Astrocyte of the cerebellum (primary cell): Measurements from ENCODE around the gene TRPV2.
A peak's percentile ranks its signal among the peaks of the same experiment; 100 is the strongest.

Source experiments
- DNase-seq: peaks from one replicate; pipeline ENCODE4 v3.0.0-alpha.2; 2011; ENCODE audit warnings: low read depth
- H3K4me3 ChIP-seq: 2 replicates; pipeline ENCODE4 v1.5.1; 2011; ENCODE audit warnings: mild to moderate bottlenecking, low read depth, low read length, moderate library complexity
- in situ Hi-C: cut with HindIII; loops from 2 replicates; pipeline ENCODE4 v1.10.0; 2017; ENCODE audit warnings: low sequenced_read_pairs
- TF ChIP-seq, protein P1 (sequence below): IDR thresholded peaks from 2 replicates; pipeline ENCODE4 v1.5.1; 2012; ENCODE audit warnings: low read length, low read depth, moderate library complexity, mild to moderate bottlenecking; ENCODE audit errors: missing control alignments

TRPV2 gene

GRCh38 chr17:16442594-16443510 lies 27.5 kb downstream of the TRPV2 start:
- in situ Hi-C loops: no loop called here
- TF ChIP-seq, protein P1, sequence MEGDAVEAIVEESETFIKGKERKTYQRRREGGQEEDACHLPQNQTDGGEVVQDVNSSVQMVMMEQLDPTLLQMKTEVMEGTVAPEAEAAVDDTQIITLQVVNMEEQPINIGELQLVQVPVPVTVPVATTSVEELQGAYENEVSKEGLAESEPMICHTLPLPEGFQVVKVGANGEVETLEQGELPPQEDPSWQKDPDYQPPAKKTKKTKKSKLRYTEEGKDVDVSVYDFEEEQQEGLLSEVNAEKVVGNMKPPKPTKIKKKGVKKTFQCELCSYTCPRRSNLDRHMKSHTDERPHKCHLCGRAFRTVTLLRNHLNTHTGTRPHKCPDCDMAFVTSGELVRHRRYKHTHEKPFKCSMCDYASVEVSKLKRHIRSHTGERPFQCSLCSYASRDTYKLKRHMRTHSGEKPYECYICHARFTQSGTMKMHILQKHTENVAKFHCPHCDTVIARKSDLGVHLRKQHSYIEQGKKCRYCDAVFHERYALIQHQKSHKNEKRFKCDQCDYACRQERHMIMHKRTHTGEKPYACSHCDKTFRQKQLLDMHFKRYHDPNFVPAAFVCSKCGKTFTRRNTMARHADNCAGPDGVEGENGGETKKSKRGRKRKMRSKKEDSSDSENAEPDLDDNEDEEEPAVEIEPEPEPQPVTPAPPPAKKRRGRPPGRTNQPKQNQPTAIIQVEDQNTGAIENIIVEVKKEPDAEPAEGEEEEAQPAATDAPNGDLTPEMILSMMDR: no peak
- H3K4me3 ChIP-seq: peak overlapping the region; percentile 12
- DNase-seq: no peak

DNA sequence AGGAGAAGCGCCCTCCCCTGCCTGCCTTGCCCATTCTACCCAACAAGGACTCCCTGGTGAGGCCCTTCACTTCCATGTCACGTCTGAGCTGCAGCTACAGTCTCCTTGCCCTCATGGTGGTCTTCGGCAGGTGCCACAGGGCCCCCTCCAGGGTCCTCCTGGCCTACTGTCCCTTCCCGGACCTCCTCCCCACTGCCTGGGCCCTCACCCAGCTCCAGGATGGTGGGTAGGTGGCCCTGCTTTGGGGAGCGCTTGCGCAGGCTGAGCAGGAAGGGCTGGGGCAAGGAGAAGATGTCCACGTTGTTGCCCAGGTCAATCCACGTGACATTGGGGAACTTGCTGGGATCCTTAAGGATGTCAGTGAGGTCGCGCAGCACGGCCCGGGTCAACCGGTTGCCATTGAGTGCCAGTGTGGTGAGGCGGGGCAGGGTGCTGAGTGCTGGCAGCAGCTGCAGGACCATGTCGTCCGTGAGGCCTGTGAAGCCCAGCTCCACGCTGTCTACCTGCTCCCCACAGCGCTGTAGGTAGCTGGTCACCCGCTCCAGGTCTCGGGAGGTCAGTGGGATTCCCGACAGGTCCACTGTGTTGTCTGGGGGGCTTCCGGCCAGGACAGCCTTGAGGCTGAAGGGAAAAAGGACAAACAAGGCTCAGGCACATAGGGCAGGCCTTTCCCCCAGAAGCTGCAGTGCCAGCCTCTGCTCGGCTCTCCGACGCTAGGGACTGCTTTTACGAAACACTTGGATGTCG lies 28.3 kb downstream of the TRPV2 start:
- DNase-seq: no peak
- TF ChIP-seq, protein P1: no peak
- no peak overlapping the region for H3K4me3 ChIP-seq
- in situ Hi-C loops: no loop called here

- in situ Hi-C loops: no loop called here
- TF ChIP-seq, protein P1: no peak
- H3K4me3 ChIP-seq: no peak overlapping the region
- no peak for DNase-seq
Measured at GRCh38 chr17:16444258-16444886, 29.0 kb downstream of the TRPV2 start.

- in situ Hi-C loops: no loop called here
- TF ChIP-seq, protein P1: peak; percentile 11
- no peak for DNase-seq
- H3K4me3 ChIP-seq: no peak overlapping the region
Measured at GRCh38 chr17:16446338-16446983, 31.1 kb downstream of the TRPV2 start.

- TF ChIP-seq, protein P1: no peak
- no peak overlapping the region for H3K4me3 ChIP-seq
- DNase-seq: no peak
- in situ Hi-C loops: no loop called here
Measured at GRCh38 chr17:16447676-16448075, 32.3 kb downstream of the TRPV2 start.

DNA sequence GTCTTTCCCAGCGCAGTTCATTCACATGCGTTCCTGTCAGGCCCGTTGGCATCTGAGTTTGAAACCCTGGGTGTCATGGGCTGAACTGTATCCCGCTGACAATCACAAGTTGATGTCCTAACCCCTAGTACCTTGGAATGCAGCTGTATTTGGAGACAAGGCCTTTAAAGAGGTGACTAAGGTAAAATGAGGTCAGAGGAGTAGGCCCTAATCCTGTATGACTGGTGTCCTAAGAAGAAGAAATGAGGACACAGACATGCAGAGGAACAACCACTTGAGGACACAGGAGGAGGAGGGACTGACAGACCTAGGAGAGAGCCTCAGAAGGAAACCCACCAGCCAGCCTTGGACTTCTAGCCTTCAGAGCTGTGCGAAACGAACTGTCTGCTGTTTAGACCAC lies 33.1 kb downstream of the TRPV2 start:
- in situ Hi-C loops: no loop called here
- no peak for DNase-seq
- TF ChIP-seq, protein P1: no peak
- no peak overlapping the region for H3K4me3 ChIP-seq
